Body of pancreas (tissue), 4 donors: ENCODE results near the gene PEPD. TPM values are rescaled to one million over a fixed set of nuclear protein-coding genes. Genes with fewer than 3 reads are reported as not detected.

Experiments used
- ATAC-seq: fragments of 150-250 bp; one replicate; pipeline ENCODE4 v1.9.1; 2016
- DNase-seq, 4 donors: peaks; one replicate each; pipeline ENCODE4 v3.0.0-alpha.2; 2019
- H3K27ac ChIP-seq, 4 donors: fragments of 200-600 bp; sonication (generic); 1 replicate in 3 of 4; 2 replicates in 1 of 4; pipeline versions ENCODE4 v1.5.1 to v1.6.1; 2016 to 2019; ENCODE audit warnings: mild to moderate bottlenecking in 1 of 4, mixed read lengths in 1 of 4, moderate library complexity in 1 of 4
- H3K27me3 ChIP-seq, 2 donors: fragments of 200-600 bp; sonication (generic); one replicate each; pipeline ENCODE4 v1.6.0; 2016; ENCODE audit warnings: mild to moderate bottlenecking in 1 of 2
- H3K36me3 ChIP-seq, 2 donors: fragments of 200-600 bp; sonication (generic); replicated peaks in 1 of 2; 2 replicates each; pipeline ENCODE4 v1.5.1; 2016; ENCODE audit warnings: low read depth in 2 of 2; ENCODE audit not compliant: insufficient read depth in 1 of 2
- H3K4me1 ChIP-seq: fragments of 200-600 bp; sonication (generic); one replicate; pipeline ENCODE4 v1.6.0; 2016
- H3K4me3 ChIP-seq, 2 donors: fragments of 200-600 bp; sonication (generic); 1 replicate in 1 of 2; 2 replicates in 1 of 2; pipeline ENCODE4 v1.5.1; 2016 to 2019
- H3K9me3 ChIP-seq, 3 donors: fragments of 200-600 bp; sonication (generic); 1 replicate in 2 of 3; 2 replicates in 1 of 3; pipeline ENCODE4 v1.5.1; 2016
- CTCF ChIP-seq, 7 experiments: fragments of 450-650 bp in 4 of 7; fragments of 200-600 bp in 3 of 7; sonication (generic) in 3 of 7; IDR thresholded peaks; one replicate each; pipeline ENCODE4 v1.5.1; 2016 to 2019; ENCODE audit warnings: antibody characterized with exemption in 7 of 7
- POLR2A ChIP-seq, 3 donors: fragments of 450-650 bp; IDR thresholded peaks; one replicate each; pipeline ENCODE4 v1.6.1; 2016; ENCODE audit warnings: antibody characterized with exemption in 3 of 3, mild to moderate bottlenecking in 2 of 3
- WGBS, 2 donors: methylation state at CpG; one replicate each; pipeline ENCODE4 v1.1.5; 2017; 5-methylcytosine and 5-hydroxymethylcytosine counted together
- intact Hi-C: fragments of 100-400 bp; cut with DNase I; formaldehyde crosslinking; loops from one replicate; pipeline ENCODE4 v1.15.1; 2023
- total RNA-seq, 2 donors: library from RNA; depleted of rRNA; stranded (reverse); fragments of >200 nt; gene quantifications; one replicate each; pipeline ENCODE4 v1.1.0, GENCODE V29; 2016

PEPD gene
- total RNA-seq, 2 donors from 2014 or later, result 33.2 to 54.7 TPM

GRCh38 chr19:33343301-33343700, 178.3 kb downstream of the PEPD start:
- TF ChIP-seq CTCF (IDR thresholded peaks at IDR 0.05) (no peak), POLR2A (IDR thresholded peaks at IDR 0.05) (no peak)
- Histone ChIP-seq H3K4me3 (no peak overlapping the region), H3K4me1 (no peaks in the 10 kb centered on the region), H3K27ac (no peak overlapping the region), H3K36me3 (no peaks in the 10 kb centered on the region), H3K27me3 (no peaks in the 10 kb centered on the region), H3K9me3 (no peaks in the 10 kb centered on the region)
- WGBS, 2 donors, result 72 to 74% methylated on average over 2 of the region's 2 CpGs
- DNase-seq (no peak), ATAC-seq (no peak)
- intact Hi-C loops, result no loop called here

GRCh38 chr19:33340991-33341390, 180.6 kb downstream of the PEPD start:
- Histone ChIP-seq H3K27ac (no peak overlapping the region), H3K36me3 (no peaks in the 10 kb centered on the region), H3K4me3 (no peak overlapping the region), H3K4me1 (no peaks in the 10 kb centered on the region), H3K27me3 (no peaks in the 10 kb centered on the region), H3K9me3 (no peaks in the 10 kb centered on the region)
- ATAC-seq, result no peak
- no peak for DNase-seq
- WGBS, 2 donors, result 52 to 69% methylated on average over 2 of the region's 2 CpGs
- intact Hi-C loops, result no loop called here
- TF ChIP-seq POLR2A (IDR thresholded peaks at IDR 0.05) (no peak), CTCF (IDR thresholded peaks at IDR 0.05) (no peak)

- no peaks in the 10 kb centered on the region for H3K4me1 ChIP-seq
- H3K9me3 ChIP-seq, result no peaks in the 10 kb centered on the region
- no peak for DNase-seq
- TF ChIP-seq CTCF (IDR thresholded peaks at IDR 0.05) (no peak), POLR2A (IDR thresholded peaks at IDR 0.05) (no peak)
- intact Hi-C loops, result no loop called here
- H3K36me3 ChIP-seq, result no peaks in the 10 kb centered on the region
- no peak overlapping the region for H3K27ac ChIP-seq
- H3K27me3 ChIP-seq, result no peaks in the 10 kb centered on the region
- ATAC-seq, result no peak
- WGBS, 2 donors, result 75 to 77% methylated on average over 8 of the region's 8 CpGs
- no peak overlapping the region for H3K4me3 ChIP-seq
Measured at GRCh38 chr19:33339016-33339984, 182.3 kb downstream of the PEPD start.

Other genes with a start within 250 kb of the PEPD start
- gene CEBPA, start 219.3 kb downstream of the PEPD start, total RNA-seq, result 10 to 100 TPM; 12.5 to 73.2 TPM
- gene CEBPG, start 148.1 kb downstream of the PEPD start, total RNA-seq, result 10 to 100 TPM; 13.2 to 16.3 TPM
- gene CHST8, start 100.2 kb upstream of the PEPD start, total RNA-seq, result under 1 TPM in 1 of 2 donors, not detected in 1; 0.26 TPM